Neural progenitor cell (in vitro differentiated cells): ENCODE results near the gene IFITM5.
"Not testable (repeated sequence)": the region's sequence is repeated elsewhere in the genome, so short reads cannot be mapped to it uniquely, and the experiment has no call there.

ENCODE experiments used
- EZH2 ChIP-seq: fragments of 200-600 bp; sonication (generic); IDR thresholded peaks from 2 replicates; pipeline ENCODE4 v1.6.1; 2017; ENCODE audit warnings: antibody characterized with exemption, mild to moderate bottlenecking, moderate library complexity
- EZH2phosphoT487 ChIP-seq: fragments of 200-600 bp; sonication (generic); IDR thresholded peaks from 2 replicates; pipeline ENCODE4 v1.6.1; 2017; ENCODE audit warnings: antibody characterized with exemption
- TF ChIP-seq, protein P1 (sequence below): fragments of 200-600 bp; sonication (generic); IDR thresholded peaks from 2 replicates; pipeline ENCODE4 v1.5.1; 2017; ENCODE audit warnings: antibody characterized with exemption, mild to moderate bottlenecking

DNA sequence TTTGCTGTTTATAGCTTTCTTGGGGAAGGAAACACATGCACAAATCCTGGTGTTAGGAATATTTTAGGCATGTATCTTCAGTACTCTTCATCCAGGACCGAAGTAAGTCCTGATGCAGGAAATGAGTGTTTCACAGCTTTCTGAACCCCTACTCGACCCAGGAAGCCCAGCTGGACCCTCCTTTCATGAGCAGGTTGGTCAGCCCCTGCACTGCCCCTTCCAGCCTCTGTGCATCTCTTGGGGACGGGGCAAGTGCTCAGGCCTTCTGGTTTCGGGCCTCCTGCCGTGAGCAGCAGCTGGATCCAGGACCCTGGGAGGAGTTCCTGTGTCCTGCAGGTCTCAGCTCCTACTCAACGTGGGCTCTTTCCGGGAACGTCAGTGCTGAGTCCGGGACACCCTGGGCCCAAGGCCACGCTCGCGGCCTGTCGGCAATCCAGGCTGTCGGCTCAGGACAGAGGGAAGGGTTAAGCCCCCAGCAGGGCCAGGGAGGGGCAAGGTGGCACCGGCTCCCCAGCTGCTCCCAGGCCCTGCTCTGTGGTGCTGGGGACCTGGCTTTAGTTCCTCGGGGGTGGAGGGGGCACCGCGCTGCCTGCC is 10.8 kb upstream of the IFITM5 start:
- TF ChIP-seq, protein P1, sequence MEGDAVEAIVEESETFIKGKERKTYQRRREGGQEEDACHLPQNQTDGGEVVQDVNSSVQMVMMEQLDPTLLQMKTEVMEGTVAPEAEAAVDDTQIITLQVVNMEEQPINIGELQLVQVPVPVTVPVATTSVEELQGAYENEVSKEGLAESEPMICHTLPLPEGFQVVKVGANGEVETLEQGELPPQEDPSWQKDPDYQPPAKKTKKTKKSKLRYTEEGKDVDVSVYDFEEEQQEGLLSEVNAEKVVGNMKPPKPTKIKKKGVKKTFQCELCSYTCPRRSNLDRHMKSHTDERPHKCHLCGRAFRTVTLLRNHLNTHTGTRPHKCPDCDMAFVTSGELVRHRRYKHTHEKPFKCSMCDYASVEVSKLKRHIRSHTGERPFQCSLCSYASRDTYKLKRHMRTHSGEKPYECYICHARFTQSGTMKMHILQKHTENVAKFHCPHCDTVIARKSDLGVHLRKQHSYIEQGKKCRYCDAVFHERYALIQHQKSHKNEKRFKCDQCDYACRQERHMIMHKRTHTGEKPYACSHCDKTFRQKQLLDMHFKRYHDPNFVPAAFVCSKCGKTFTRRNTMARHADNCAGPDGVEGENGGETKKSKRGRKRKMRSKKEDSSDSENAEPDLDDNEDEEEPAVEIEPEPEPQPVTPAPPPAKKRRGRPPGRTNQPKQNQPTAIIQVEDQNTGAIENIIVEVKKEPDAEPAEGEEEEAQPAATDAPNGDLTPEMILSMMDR = not testable (repeated sequence)
- not testable (repeated sequence) for TF ChIP-seq EZH2, EZH2phosphoT487
